Kidney epithelial cell (primary cell): ENCODE measurements around the gene L3MBTL4. TPM values are rescaled to one million over a fixed set of nuclear protein-coding genes. Genes with fewer than 3 reads are reported as not detected.

Experiments
- DNase-seq: peaks from one replicate; pipeline ENCODE4 v3.0.0-alpha.2; 2010; ENCODE audit warnings: low read depth
- H3K27me3 ChIP-seq: 2 replicates; pipeline ENCODE4 v1.6.0; 2011; ENCODE audit warnings: low read length; ENCODE audit not compliant: control insufficient read depth, insufficient read depth
- H3K36me3 ChIP-seq: 2 replicates; pipeline ENCODE4 v1.5.1; 2011; ENCODE audit warnings: low read length; ENCODE audit not compliant: control insufficient read depth, insufficient read depth
- H3K4me3 ChIP-seq: 2 replicates; pipeline ENCODE4 v1.5.1; 2011; ENCODE audit warnings: low read depth, mild to moderate bottlenecking, control low read depth, low read length
- total RNA-seq: library from RNA; depleted of rRNA; stranded (reverse); fragments of >200 nt; gene quantifications from 2 replicates; pipeline ENCODE4 v1.2.3, GENCODE V29; 2015
- TF ChIP-seq, protein P1 (sequence below): IDR thresholded peaks from 2 replicates; pipeline ENCODE4 v1.5.1; 2011; ENCODE audit warnings: mild to moderate bottlenecking, moderate library complexity, low read length, control low read depth, inconsistent platforms; ENCODE audit not compliant: insufficient read depth, poor library complexity, severe bottlenecking

The L3MBTL4 gene
- total RNA-seq, 1 donor from 2014 or later: 9.8 TPM

DNA sequence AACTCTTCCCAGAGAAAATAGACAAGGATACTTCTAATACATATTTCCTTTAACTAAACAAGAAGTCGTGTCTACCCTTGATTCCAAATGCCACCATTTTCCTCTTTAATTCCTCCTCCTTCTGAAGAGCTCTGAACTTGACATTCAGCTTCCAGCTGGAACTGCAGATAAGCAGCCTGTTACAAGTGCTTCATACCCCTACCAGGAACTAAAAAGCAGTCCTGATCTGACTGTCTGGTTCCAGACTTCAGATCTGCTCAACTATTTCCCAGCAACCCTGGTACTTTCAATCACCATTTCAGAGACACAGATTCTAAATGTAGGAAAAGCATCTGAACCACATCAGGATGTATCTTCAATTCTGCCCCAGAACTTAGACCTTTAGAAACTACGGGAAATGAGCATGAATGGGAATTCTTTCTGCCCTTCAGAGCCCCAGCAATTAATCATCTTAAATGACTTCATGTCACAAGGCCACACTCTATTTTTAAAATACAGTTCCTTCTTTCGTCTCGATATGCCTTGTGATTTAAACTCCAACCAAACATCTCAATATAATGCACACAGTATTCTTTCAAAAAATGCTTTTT lies 159.5 kb downstream of the L3MBTL4 start:
- no peaks in the 10 kb centered on the region for H3K36me3 ChIP-seq
- TF ChIP-seq, protein P1, sequence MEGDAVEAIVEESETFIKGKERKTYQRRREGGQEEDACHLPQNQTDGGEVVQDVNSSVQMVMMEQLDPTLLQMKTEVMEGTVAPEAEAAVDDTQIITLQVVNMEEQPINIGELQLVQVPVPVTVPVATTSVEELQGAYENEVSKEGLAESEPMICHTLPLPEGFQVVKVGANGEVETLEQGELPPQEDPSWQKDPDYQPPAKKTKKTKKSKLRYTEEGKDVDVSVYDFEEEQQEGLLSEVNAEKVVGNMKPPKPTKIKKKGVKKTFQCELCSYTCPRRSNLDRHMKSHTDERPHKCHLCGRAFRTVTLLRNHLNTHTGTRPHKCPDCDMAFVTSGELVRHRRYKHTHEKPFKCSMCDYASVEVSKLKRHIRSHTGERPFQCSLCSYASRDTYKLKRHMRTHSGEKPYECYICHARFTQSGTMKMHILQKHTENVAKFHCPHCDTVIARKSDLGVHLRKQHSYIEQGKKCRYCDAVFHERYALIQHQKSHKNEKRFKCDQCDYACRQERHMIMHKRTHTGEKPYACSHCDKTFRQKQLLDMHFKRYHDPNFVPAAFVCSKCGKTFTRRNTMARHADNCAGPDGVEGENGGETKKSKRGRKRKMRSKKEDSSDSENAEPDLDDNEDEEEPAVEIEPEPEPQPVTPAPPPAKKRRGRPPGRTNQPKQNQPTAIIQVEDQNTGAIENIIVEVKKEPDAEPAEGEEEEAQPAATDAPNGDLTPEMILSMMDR: no peak
- no peaks in the 10 kb centered on the region for H3K27me3 ChIP-seq
- no peak for DNase-seq
- H3K4me3 ChIP-seq: no peak overlapping the region

DNA sequence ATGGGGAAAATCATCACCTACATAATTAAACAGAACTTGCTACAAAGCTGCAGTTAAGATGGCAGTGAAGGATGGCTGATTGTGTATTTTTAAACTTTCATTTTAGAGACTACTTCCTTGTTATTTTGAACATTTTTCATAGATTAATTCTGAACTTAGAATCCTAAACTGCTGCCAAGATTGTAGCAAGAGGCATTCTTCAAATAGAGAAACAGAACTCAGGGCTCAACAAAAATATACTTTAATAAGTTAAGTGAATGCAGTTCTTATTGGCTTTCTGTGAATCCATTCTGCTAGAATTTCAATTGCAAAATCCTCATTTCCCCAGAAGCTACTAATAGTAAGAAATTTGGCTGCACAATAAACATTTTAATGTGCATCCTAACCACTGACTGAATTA lies 160.3 kb downstream of the L3MBTL4 start:
- TF ChIP-seq, protein P1: no peak
- Histone ChIP-seq H3K36me3 (no peaks in the 10 kb centered on the region), H3K4me3 (no peak overlapping the region), H3K27me3 (no peaks in the 10 kb centered on the region)
- no peak for DNase-seq

DNA sequence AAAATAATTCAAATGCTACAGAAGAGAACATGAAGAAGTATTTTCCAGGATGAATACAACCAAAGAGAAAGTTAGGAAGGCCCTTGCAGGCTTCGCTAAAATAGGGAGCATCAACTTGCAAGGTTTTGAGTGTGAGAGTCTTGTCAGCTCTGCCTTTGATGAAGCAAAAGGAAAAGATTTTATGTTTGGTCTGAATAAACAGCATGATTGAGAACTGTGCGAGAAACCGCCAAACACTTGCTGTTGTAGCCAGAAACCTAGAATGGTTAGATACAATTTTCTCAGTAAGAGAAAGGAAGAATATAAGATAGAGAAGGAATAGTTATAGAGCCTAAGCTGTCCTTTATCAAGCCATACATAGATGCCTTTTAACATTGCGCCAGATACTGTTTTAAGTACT lies 163.6 kb downstream of the L3MBTL4 start:
- DNase-seq: no peak
- no peaks in the 10 kb centered on the region for H3K36me3 ChIP-seq
- H3K27me3 ChIP-seq: no peaks in the 10 kb centered on the region
- TF ChIP-seq, protein P1: no peak
- no peak overlapping the region for H3K4me3 ChIP-seq

DNA sequence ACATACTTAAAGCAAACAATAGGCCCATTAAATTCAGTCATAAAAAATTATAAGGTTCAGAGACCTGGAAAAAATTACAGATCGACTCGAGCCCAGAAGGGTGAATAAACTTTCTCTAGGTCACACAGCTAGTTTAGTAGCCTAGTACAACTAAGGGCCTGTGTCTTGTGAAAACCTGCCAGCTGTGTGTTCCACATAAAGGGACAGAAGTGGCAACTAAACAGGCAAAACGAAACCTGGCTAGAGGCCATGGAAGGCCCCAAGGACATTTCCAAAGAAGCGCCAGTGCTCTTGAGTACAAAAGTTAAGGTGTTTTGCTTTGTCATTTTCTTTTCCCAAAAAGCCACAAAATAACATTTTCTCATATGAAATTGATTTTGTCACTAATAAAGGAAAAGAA lies 164.9 kb downstream of the L3MBTL4 start:
- H3K4me3 ChIP-seq: no peak overlapping the region
- DNase-seq: no peak
- no peaks in the 10 kb centered on the region for H3K27me3 ChIP-seq
- H3K36me3 ChIP-seq: no peaks in the 10 kb centered on the region
- TF ChIP-seq, protein P1: no peak

DNA sequence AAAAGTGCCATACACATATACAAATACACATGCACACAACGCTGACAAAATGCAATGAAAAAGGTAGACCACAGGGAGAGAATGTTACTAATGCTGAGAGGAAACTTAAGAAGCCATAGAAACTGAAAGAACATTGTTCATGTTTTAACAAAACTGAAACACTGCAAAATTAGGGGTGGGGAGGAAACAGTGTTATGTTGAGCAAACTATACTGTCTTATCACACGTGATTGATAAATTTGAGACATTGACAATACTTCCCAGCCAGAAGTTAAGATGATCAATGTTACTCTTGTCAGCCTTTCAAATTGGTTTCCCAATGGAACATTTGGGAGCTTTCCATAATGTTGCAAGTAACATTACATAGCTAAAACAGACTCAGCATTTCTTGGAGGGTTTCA lies 165.5 kb downstream of the L3MBTL4 start:
- no peak for DNase-seq
- Histone ChIP-seq H3K4me3 (no peak overlapping the region), H3K27me3 (no peaks in the 10 kb centered on the region), H3K36me3 (no peaks in the 10 kb centered on the region)
- TF ChIP-seq, protein P1: no peak

DNA sequence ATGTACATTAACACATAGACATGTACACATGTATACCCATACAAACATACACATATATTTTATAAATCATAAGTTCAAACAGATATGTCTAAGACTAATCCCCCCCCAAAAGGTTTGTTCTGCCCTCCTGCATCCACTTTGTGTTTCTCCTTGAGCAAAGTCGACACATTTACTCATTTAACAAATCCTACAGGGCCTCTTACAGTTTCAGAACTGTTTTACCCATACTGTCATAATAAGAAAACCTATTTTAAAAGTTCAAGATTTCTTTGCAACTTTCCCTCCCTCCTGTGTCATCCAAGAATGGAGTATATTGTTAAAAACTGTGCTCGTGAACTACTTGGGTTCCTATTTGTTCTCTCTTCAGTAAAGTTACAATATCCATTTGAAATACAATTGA lies 166.7 kb downstream of the L3MBTL4 start:
- TF ChIP-seq, protein P1: no peak
- Histone ChIP-seq H3K27me3 (no peaks in the 10 kb centered on the region), H3K4me3 (no peak overlapping the region), H3K36me3 (no peaks in the 10 kb centered on the region)
- DNase-seq: no peak
